Measurements from ENCODE around the gene TRMT2B. TPM values are rescaled to one million over a fixed set of nuclear protein-coding genes. Genes with fewer than 3 reads are reported as not detected.

Gene TRMT2B
- total RNA-seq, 1 experiment from 2014 or later = 9.5 TPM

GRCh38 chrX:101051153-101051548, 760 bp downstream of the TRMT2B start:
- H3K27ac ChIP-seq (ENCODE audit: low read depth, low read length) = peak overlapping the region; percentile 86
- no peaks in the 10 kb centered on the region for H3K27me3 ChIP-seq (ENCODE audit: insufficient read depth, low read length)
- peaks cover 0 to 5% of the 10 kb centered on the region in 2 experiments; a peak in 2 of 4 replicates for H3K4me1 ChIP-seq (ENCODE audit: control insufficient read depth in 1 of 2, insufficient read depth in 2 of 2, low read length in 2 of 2)
- DNase-seq (ENCODE audit: low read depth, low spot score) (no peak), ATAC-seq (peak; percentile 13)
- ChIA-PET CTCF (no interaction called here), RAD21 (ENCODE audit: low non-redundant PET in 1 of 2, low total read pairs in 2 of 2, uncharacterized antibody in 2 of 2, unreplicated experiment in 2 of 2) (no interaction called here), POLR2A (no interaction called here)
- BruUV-seq (replicated peaks) = no TSS peak
- intact Hi-C loops (cut with micrococcal nuclease) = no loop called here
- peak overlapping the region; percentile 85 for H3K9ac ChIP-seq (ENCODE audit: low read length)
- TF ChIP-seq SP1 (IDR thresholded peaks at IDR 0.05; ENCODE audit: low read depth) (no peak), ZFX (IDR thresholded peaks at IDR 0.05) (peak; percentile 38; the same call in 1 of the 2 replicates)
- no peak overlapping the region for H2AFZ ChIP-seq (ENCODE audit: low read depth, low read length, poor library complexity, severe bottlenecking)
- no peaks in the 10 kb centered on the region for H3K9me2 ChIP-seq (ENCODE audit: insufficient read depth)
- H4K20me1 ChIP-seq (ENCODE audit: insufficient read depth) = no peaks in the 10 kb centered on the region
- no peaks in the 10 kb centered on the region for H3K79me2 ChIP-seq (ENCODE audit: insufficient read depth, low read length)
- H3K4me3 ChIP-seq (replicated peaks in 1 of 2; ENCODE audit: low read depth in 1 of 2, low read length in 2 of 2) = peak overlapping the region; percentile 56 to 73
- H3K4me2 ChIP-seq (ENCODE audit: low read length) = peak overlapping the region; percentile 90
- no peaks in the 10 kb centered on the region for H3K36me3 ChIP-seq (ENCODE audit: control insufficient read depth in 1 of 2, insufficient read depth in 2 of 2, low read length in 2 of 2)
- H3K9me3 ChIP-seq (ENCODE audit: control insufficient read depth in 1 of 2, insufficient read depth in 1 of 2, low read depth in 1 of 2, low read length in 2 of 2) = no peaks in the 10 kb centered on the region

GRCh38 chrX:101040197-101040596, 11.7 kb downstream of the TRMT2B start:
- H3K9me2 ChIP-seq (ENCODE audit: insufficient read depth) = no peaks in the 10 kb centered on the region
- intact Hi-C loops (cut with micrococcal nuclease) = no loop called here
- no peak overlapping the region for H3K27ac ChIP-seq (ENCODE audit: low read depth, low read length)
- DNase-seq (ENCODE audit: low read depth, low spot score) (no peak), ATAC-seq (no peak)
- H3K9me3 ChIP-seq (ENCODE audit: control insufficient read depth in 1 of 2, insufficient read depth in 1 of 2, low read depth in 1 of 2, low read length in 2 of 2) = no peaks in the 10 kb centered on the region
- H3K9ac ChIP-seq (ENCODE audit: low read length) = no peak overlapping the region
- H3K27me3 ChIP-seq (ENCODE audit: insufficient read depth, low read length) = no peaks in the 10 kb centered on the region
- no TSS peak for BruUV-seq (replicated peaks)
- H2AFZ ChIP-seq (ENCODE audit: low read depth, low read length, poor library complexity, severe bottlenecking) = no peak overlapping the region
- H3K79me2 ChIP-seq (ENCODE audit: insufficient read depth, low read length) = no peaks in the 10 kb centered on the region
- no peaks in the 10 kb centered on the region for H3K4me1 ChIP-seq (ENCODE audit: control insufficient read depth in 1 of 2, insufficient read depth in 2 of 2, low read length in 2 of 2)
- no peak overlapping the region for H3K4me3 ChIP-seq (replicated peaks in 1 of 2; ENCODE audit: low read depth in 1 of 2, low read length in 2 of 2)
- ChIA-PET RAD21 (ENCODE audit: low non-redundant PET in 1 of 2, low total read pairs in 2 of 2, uncharacterized antibody in 2 of 2, unreplicated experiment in 2 of 2) (no interaction called here), CTCF (no interaction called here), POLR2A (interaction anchor here (1.4 kb wide), 1 partner anchor 8 kb away, joined by 4 read pairs; no protein-coding TSS in a partner anchor)
- H4K20me1 ChIP-seq (ENCODE audit: insufficient read depth) = no peaks in the 10 kb centered on the region
- H3K36me3 ChIP-seq (ENCODE audit: control insufficient read depth in 1 of 2, insufficient read depth in 2 of 2, low read length in 2 of 2) = no peaks in the 10 kb centered on the region
- H3K4me2 ChIP-seq (ENCODE audit: low read length) = no peak overlapping the region
- no peak for TF ChIP-seq JUND (IDR thresholded peaks at IDR 0.05)
- TF ChIP-seq SIN3A (IDR thresholded peaks at IDR 0.05; ENCODE audit: low read depth) = no peak
- no peak for TF ChIP-seq POLR2AphosphoS5 (IDR thresholded peaks at IDR 0.05; ENCODE audit: low read depth, low read length)
- no peak for TF ChIP-seq YY1 (IDR thresholded peaks at IDR 0.05; ENCODE audit: extremely low read depth, insufficient replicate concordance, low read depth, low read length)
- no peak for TF ChIP-seq ATF3 (IDR thresholded peaks at IDR 0.05)
- TF ChIP-seq RAD21 (IDR thresholded peaks at IDR 0.05; ENCODE audit: low read depth) = no peak
- TF ChIP-seq EGR1 (IDR thresholded peaks at IDR 0.05; ENCODE audit: low read depth) = no peak
- TF ChIP-seq CBX3 (IDR thresholded peaks at IDR 0.05; ENCODE audit: low read depth) = no peak
- TF ChIP-seq, protein P1, sequence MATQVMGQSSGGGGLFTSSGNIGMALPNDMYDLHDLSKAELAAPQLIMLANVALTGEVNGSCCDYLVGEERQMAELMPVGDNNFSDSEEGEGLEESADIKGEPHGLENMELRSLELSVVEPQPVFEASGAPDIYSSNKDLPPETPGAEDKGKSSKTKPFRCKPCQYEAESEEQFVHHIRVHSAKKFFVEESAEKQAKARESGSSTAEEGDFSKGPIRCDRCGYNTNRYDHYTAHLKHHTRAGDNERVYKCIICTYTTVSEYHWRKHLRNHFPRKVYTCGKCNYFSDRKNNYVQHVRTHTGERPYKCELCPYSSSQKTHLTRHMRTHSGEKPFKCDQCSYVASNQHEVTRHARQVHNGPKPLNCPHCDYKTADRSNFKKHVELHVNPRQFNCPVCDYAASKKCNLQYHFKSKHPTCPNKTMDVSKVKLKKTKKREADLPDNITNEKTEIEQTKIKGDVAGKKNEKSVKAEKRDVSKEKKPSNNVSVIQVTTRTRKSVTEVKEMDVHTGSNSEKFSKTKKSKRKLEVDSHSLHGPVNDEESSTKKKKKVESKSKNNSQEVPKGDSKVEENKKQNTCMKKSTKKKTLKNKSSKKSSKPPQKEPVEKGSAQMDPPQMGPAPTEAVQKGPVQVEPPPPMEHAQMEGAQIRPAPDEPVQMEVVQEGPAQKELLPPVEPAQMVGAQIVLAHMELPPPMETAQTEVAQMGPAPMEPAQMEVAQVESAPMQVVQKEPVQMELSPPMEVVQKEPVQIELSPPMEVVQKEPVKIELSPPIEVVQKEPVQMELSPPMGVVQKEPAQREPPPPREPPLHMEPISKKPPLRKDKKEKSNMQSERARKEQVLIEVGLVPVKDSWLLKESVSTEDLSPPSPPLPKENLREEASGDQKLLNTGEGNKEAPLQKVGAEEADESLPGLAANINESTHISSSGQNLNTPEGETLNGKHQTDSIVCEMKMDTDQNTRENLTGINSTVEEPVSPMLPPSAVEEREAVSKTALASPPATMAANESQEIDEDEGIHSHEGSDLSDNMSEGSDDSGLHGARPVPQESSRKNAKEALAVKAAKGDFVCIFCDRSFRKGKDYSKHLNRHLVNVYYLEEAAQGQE (IDR thresholded peaks at IDR 0.05; ENCODE audit: low read depth) = no peak
- TF ChIP-seq MAX (IDR thresholded peaks at IDR 0.05) = no peak
- TF ChIP-seq EZH2 (IDR thresholded peaks at IDR 0.05) = no peak
- TF ChIP-seq ELF1 (IDR thresholded peaks at IDR 0.05; ENCODE audit: borderline replicate concordance, low read depth) = no peak
- no peak for TF ChIP-seq SRF (IDR thresholded peaks at IDR 0.05; ENCODE audit: low read depth)
- no peak for TF ChIP-seq TCF7L2 (IDR thresholded peaks at IDR 0.05; ENCODE audit: borderline replicate concordance, extremely low read depth, insufficient read depth, insufficient read length)
- no peak for TF ChIP-seq CEBPB (IDR thresholded peaks at IDR 0.05; ENCODE audit: low read depth)
- no peak for TF ChIP-seq ZNF274 (IDR thresholded peaks at IDR 0.05; ENCODE audit: low read depth, low read length)
- TF ChIP-seq FOSL1 (IDR thresholded peaks at IDR 0.05; ENCODE audit: low read depth) = no peak
- no peak for TF ChIP-seq EZH2phosphoT487 (IDR thresholded peaks at IDR 0.05; ENCODE audit: borderline replicate concordance)

Measured in HCT116 (cell line).